ENCODE data around the gene SPDYC.

DNA sequence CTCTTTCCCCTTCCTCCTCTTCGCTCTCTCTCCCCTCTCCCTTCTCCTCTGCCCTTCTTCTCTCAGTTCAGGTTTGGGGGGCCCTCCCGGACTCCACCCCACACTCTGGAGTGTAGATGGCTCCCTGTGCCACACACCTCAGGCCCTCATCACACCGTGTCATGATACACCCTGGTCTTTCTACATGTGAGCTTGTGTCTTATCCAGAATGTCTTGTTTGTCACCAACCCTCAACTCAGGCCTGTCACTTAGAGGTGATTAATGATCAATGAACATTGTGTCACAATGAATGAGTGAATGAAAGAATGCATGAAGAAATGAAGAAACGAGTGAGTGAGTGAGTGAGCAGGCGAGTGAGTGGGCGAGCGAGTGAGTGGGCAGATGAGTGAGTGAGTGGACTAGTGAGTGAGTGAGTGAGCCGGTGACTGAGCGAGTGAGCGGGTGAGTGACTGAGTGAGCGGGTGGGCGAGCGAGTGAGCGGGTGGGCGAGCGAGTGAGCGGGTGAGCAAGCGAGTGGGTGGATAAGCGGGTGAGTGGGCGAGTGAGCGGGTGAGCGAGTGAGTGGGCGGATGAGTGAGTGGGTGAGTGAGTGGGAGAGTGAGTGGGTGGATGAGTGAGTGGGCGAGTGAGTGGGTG, 45.5 kb downstream of the SPDYC start:
- TF ChIP-seq, protein P1, sequence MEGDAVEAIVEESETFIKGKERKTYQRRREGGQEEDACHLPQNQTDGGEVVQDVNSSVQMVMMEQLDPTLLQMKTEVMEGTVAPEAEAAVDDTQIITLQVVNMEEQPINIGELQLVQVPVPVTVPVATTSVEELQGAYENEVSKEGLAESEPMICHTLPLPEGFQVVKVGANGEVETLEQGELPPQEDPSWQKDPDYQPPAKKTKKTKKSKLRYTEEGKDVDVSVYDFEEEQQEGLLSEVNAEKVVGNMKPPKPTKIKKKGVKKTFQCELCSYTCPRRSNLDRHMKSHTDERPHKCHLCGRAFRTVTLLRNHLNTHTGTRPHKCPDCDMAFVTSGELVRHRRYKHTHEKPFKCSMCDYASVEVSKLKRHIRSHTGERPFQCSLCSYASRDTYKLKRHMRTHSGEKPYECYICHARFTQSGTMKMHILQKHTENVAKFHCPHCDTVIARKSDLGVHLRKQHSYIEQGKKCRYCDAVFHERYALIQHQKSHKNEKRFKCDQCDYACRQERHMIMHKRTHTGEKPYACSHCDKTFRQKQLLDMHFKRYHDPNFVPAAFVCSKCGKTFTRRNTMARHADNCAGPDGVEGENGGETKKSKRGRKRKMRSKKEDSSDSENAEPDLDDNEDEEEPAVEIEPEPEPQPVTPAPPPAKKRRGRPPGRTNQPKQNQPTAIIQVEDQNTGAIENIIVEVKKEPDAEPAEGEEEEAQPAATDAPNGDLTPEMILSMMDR (CRISPR knock-in tag; IDR thresholded peaks at IDR 0.05): no peak
- no peak for TF ChIP-seq IRF2 (CRISPR knock-in tag; IDR thresholded peaks at IDR 0.05)
- TF ChIP-seq RFXANK (CRISPR knock-in tag; IDR thresholded peaks at IDR 0.05): no peak
- no peak for TF ChIP-seq RNF2 (conservative IDR thresholded peaks at IDR 0.05; ENCODE audit: low read depth)
- no peak for TF ChIP-seq SMC3 (IDR thresholded peaks at IDR 0.05; ENCODE audit: low read length)
- no peak for TF ChIP-seq CHD4 (IDR thresholded peaks at IDR 0.05; ENCODE audit: borderline replicate concordance, low read length)
- TF ChIP-seq ZSCAN29 (CRISPR knock-in tag; conservative IDR thresholded peaks at IDR 0.05): no peak
- TF ChIP-seq, protein P2, sequence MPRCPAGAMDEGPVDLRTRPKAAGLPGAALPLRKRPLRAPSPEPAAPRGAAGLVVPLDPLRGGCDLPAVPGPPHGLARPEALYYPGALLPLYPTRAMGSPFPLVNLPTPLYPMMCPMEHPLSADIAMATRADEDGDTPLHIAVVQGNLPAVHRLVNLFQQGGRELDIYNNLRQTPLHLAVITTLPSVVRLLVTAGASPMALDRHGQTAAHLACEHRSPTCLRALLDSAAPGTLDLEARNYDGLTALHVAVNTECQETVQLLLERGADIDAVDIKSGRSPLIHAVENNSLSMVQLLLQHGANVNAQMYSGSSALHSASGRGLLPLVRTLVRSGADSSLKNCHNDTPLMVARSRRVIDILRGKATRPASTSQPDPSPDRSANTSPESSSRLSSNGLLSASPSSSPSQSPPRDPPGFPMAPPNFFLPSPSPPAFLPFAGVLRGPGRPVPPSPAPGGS (CRISPR knock-in tag; IDR thresholded peaks at IDR 0.05): no peak
- TF ChIP-seq, protein P3, sequence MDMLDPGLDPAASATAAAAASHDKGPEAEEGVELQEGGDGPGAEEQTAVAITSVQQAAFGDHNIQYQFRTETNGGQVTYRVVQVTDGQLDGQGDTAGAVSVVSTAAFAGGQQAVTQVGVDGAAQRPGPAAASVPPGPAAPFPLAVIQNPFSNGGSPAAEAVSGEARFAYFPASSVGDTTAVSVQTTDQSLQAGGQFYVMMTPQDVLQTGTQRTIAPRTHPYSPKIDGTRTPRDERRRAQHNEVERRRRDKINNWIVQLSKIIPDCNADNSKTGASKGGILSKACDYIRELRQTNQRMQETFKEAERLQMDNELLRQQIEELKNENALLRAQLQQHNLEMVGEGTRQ (IDR thresholded peaks at IDR 0.05; ENCODE audit: low read depth, low read length): no peak
- TF ChIP-seq, protein P3 (CRISPR knock-in tag; IDR thresholded peaks at IDR 0.05; ENCODE audit: borderline replicate concordance): no peak

Data from HepG2 (cell line).